Fibroblast of skin of right quadriceps (primary cell): ENCODE measurements around the gene INO80C.
"Not testable (repeated sequence)": the region's sequence is repeated elsewhere in the genome, so short reads cannot be mapped to it uniquely, and the experiment has no call there.

Experiments used
- DNase-seq: peaks from one replicate; pipeline ENCODE4 v3.0.0-alpha.2; 2013

Gene INO80C

DNA sequence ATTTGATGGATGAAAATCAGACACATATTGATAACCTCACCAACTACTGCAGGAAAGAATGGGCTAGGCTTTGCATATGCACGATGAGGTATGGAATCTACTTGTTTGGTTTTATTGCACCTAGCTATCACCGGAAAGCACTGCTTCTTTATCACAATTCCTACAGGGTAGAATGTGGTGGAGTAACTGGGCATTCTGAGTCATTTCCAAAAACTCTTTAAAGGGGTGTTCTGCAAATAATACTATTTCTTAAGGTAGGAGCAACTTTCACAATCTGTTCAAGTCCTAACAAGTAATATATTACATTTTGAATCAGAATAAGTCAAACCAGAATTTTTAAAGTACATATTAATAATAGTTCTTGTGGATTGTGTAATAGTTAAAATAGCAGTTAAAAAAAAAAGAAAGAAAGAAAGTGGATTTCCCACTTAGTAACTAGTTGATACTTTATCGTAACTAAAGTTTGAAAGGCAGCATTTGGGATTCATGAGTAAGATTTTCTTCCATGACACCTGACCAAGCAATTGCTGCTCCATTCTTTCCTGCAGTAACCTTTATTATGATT lies 40.5 kb downstream of the INO80C start:
- no peak for DNase-seq

DNA sequence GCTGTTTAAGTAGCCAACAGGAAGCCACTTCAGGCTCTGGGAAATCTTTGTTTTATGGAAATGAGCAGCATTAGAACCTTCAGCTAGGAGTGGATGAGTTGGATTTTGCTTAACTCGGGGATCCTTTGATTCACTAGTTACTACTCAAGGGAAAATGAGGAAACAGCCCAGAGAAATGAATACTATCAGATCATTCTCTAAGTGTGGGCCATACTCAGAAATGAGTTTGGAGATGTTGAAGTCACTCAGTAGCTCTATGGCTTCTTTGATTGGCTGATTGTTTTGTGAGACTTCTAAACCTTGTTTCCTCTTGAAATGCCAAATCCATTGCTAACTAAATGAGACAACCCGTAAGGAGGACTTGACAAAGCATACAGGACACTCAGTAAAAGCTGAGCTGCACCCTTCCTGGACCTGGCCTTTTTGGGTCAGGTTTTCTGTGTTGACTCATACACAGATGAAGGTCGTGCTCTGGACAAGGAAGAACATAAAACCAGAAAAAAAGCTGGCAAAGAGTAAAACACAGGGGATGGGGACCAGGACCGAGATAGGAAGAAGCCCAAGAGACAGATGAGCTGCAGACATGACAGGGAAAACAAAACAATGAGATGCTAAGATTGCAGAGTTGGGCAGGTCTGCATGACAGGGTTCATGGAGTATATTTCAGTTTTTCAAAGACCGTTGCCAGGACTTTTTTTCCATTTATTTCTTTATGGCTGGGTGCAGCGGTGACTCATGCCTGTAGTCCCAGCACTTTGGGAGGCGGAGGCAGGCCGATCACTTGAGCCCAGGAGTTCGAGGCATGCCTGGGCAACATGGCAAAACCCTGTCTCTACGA lies 41.6 kb downstream of the INO80C start:
- DNase-seq: no peak

DNA sequence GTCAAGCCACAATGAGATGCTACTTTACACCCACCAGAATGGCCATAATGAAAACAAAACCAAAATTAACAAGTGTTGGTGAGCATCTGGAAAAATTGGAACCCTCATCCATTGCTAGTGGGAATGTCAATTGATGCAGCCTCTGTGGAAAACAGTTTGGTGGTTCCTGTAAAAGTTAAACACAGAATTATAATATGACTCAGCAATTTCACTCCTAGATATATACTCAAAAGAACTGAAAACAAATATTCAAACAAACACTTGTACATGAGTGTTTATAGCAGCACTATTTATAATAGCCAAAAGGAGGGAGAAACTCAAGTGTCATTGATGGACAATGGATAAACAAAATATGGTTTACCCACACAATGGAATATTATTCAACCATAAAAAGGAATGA lies 43.0 kb downstream of the INO80C start:
- no peak for DNase-seq

DNA sequence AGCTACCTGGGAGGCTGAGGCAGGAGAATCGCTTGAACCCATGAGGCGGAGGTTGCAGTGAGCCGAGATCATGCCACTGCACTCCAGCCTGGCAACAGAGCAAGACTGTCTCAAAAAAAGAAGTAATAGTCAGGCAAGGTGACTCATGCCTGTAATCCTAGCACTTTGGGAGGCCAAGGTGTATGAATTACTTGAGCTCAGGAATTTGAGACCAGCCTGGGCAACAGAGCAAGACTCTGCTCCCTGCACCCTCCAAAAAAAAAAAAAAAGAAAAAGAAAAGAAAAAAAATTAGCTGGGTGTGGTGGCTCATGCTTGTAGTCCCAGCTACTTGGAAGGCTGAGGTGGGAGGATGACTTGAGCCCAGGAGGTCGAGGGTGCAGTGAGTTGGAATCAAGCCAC lies 44.7 kb downstream of the INO80C start:
- not testable (repeated sequence) for DNase-seq

DNA sequence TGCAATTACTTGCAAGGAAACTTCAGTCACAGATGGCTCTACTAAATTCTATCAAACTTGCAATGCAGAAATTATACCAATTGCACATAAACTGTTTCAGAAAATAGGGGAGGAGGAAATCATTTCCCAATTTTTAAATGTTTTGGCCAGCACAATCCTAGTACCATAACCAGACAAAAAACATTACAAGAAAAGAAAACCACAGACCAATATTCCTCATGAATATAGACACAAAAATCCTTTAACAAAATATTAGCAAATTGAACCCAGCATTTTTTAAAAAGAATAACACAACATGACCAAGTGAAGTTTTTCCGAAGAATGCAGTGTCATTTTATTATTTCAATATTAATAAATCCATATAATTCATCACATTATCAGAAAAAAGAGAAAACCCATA lies 45.8 kb downstream of the INO80C start:
- DNase-seq: no peak

DNA sequence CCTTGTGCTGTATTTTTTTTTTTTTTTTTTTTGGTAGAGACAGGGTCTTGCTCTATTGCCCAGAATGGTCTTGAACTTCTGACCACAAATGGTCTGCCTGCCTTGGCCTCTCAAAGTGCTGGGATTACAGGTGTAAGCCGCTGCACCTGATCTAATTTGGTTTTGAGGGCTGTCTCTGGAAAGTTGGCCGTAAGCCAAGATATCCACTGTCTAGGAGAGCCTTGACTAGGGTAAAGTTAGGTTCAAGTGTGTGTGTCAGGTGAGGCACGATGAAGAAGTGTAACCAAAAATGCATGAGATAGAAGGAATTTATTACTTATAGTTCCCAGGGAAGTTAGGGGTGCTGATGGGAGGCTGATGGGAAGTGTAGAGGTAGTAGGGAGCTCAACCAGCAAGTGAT lies 46.7 kb downstream of the INO80C start:
- DNase-seq: no peak

DNA sequence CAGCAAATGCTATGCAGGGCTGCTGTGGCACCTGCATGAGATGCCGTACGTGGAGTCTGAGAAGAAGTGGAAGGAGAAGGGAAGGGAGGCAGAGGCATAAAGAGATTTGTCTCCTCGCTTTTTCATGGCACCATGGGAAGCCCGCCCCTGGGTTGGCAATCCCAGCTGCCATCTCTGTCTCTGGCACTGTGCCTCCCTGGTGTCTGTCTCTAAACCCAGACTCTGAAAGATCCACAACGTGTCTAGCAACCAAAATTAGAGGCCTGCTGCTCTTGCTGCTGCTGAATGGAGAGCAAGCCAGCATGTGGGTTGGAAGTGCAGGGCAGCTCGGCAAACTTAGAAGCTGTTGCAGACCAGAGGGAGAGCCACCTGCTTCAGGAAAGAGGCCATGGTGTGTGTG lies 53.1 kb downstream of the INO80C start:
- DNase-seq: no peak

DNA sequence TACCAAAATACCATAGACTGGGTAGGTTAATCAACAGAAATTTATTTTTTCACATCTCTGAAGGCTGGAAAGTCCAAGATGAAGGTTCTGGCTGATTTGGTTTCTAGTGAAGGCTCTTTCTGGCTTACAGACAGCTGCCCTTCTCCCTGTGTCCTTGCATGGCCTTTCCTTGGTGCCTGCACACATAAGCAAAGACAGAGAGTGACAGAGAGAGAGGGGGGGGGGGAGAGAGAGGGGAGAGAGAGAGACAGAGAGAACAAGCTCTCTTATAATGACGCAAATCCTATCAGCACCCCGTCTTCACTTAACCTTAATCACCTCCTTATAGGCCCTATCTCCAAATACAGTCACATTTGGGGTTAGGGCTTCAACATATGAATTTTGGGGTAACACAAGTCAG lies 53.9 kb downstream of the INO80C start:
- no peak for DNase-seq

DNA sequence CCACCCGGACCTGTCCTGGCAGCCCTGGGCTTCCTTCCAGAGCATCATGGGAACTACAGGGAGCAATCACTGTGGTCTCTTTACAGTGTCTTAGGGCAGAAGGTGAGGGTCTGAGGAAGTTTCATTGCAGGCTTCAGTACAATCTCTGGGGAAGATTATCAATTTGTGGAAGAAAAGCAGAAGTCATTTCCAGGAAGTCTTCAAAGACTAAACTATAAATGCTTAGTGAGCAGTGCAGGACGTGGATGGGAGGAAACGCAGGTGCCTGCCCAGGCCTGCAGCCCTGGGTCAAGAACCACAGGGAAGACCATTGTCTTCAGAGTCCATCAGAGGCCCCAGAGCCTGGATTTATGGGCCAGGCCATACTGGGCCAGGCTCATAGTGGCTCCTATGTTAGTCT lies 54.3 kb downstream of the INO80C start:
- no peak for DNase-seq

DNA sequence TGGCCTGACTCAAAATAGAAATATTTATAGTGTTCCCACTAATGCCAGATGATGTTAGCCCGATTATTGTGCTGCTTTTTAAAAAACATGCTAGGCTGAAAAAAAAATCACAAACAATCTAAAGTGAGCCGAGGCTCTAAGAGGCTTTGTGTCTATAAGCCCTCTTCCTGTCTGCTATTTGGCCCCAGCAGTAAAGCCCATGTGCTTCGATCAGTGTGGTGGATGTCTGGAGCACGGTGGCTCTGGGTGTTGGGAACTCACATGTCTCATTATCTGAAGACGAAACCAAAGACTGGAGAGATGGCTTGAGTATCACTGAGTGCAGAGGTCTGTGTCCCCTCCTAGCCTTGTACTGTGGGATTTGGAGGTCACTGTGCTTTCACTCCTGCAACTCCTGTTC lies 55.1 kb downstream of the INO80C start:
- no peak for DNase-seq

DNA sequence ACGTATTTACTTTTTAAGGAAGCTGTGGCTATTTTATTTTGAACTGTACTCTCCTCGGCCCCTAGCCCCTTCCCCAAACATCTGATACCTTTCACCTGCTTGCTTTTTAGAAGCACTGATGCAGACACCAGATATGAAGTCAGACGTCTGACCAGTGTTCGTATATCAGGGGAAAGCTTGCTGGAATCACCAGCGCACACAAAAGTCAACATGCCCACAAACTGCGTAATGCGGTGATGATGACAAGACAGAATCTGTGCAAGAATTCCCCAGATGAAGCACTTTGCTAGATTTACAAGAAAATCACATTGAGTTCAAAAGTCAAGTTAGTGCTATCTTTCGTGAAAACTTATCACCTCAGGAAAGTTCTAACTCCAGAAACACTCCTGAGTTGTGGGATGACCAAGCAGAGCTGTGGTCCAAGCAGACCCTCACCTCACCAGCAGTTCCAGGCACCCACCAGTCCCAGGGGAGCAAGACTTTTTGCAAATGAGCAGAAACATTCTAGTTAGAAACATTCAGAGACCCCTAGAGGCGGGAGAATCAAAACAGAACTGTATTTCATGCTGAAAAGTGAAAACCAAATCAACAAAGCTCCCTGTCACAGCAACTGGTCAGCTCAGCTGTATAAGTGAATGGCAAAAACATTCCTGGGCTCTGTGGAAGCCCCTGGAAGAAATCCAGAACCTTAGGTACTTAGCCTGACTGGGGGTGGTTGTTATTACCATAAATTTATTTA lies 55.7 kb downstream of the INO80C start:
- DNase-seq: no peak

DNA sequence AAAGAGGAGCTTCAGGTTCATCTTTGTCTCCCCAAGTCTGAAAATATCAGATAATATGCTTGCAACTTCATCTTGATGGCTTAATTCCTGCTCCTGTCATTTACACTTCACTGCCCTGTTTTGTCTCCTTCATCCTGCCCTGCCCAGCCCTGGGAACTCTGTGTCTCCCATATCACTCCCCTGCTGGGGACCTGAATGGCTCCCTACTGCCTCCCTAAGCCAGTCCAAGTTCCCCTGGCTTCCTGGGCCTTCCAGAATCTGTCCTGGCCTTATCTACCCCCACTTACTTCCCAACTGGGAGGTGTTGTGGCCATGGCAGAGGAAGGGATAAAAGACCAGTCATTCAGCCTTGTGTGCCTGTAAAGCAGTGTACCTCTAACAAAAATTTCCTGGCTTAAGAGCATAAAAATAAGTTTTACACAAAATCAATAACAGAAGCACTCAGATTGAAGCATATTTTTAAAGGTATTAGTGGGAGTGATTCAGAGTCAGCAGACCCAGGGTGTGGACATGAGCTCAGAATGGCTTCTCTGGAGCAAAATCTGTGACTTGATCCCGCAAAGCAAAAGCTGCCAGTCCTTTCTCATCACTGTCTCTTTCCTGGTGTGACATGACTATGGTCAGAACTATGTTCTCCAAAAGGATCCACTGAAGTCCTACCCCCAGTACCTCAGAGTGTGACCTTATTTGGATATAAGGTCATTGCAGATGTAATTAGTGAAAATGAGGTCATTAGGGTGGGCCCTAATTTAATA lies 59.1 kb downstream of the INO80C start:
- no peak for DNase-seq

DNA sequence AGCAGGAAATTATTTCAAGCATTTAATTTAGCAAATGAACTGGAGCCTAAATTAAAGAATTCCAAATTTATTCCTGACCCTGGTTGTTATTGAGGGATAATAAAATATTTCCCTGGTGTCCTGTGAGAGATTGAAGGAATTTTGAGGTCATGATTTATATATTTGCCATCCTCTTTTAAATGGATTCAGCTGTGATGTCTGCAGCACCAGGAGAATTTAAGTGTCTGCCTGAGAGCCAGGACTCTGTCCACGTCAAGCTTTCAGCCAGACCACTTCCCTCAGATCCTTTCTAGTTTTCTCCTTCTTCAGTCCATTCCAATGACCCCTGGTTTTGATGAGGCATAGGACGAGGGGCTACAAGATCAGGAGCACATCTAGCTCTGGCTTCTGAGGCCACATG lies 59.9 kb downstream of the INO80C start:
- no peak for DNase-seq

DNA sequence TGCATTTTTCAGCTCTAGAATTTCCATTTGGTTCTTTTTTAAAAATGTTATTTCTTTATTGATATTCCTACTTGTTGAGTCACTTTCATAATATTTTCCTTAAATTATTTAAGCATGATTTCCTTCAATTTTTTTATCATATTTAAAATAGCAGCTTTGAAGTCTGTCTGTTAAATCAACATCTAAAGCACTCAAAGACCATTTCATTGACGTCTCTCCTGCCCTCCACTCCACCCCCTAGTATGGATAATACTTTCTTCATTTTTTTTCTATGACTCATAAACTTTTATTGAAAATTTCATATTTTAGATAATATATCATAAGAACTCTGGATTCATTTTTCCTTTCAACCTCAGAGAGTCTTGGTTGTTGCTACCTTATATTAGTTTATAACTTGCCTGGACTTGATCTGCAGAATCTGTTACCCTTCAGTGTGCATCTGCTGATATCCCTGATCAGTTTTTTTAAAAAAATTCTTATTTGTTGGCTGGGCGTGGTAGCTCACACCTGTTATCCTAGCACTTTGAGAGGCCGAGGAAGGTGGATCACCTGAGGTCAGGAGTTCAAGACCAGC lies 61.6 kb downstream of the INO80C start:
- peak; percentile 58 for DNase-seq

DNA sequence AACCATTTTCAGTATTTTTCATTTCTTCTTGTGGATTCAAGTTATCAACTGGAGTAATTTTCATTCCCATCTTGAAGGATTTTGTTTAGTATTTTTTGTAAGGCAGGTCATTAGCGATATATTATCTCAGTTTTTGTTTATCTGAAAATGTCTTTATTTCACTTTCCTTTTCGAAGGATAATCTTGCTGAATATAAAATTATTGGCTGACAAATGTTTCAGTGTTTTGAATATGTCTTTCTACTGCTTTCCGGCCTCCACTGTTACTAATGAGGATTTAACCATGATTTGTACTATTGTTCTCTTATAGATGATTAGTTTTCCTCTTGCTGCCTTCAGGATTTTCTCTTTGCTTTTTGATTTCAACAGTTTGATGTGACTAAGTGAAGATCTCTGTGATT lies 62.4 kb downstream of the INO80C start:
- no peak for DNase-seq

DNA sequence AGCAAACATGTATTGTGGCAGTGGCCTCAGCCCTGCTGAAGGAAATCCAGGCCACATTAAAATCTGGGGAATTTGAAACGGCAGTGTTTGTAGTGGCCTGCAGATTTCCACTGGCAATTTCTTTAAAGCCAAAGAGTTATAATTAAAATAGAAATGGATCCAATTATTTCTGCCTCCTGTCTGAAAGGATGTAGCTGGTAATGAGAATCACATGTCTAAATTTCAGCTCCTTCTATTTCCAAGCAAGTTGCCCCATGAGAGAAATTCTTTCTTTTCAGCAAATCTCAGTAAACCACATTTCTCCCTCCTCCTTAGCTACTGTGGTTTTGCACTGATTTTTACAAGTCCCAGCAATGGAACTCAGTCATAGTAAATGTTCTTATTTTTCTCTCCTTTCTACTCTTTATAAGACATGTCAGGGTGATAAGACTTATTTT lies 65.2 kb downstream of the INO80C start:
- DNase-seq: peak; percentile 60

DNA sequence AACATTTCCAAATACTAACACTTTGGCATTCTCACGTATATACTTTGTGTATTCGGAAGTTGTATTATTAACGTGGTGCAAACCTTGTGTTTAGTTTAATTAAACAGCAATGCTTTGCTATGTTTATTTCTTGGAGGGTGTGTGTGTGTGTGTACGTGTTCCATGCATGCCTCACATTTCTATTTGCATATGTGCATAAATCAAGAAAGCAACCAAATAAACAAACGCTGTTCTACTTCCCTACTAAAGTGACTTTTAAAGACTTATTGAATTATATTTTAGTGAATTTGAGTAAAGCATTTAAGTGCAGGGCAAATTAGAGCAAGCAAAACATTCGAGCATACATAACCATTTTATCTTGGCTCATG lies 66.4 kb downstream of the INO80C start:
- DNase-seq: no peak

DNA sequence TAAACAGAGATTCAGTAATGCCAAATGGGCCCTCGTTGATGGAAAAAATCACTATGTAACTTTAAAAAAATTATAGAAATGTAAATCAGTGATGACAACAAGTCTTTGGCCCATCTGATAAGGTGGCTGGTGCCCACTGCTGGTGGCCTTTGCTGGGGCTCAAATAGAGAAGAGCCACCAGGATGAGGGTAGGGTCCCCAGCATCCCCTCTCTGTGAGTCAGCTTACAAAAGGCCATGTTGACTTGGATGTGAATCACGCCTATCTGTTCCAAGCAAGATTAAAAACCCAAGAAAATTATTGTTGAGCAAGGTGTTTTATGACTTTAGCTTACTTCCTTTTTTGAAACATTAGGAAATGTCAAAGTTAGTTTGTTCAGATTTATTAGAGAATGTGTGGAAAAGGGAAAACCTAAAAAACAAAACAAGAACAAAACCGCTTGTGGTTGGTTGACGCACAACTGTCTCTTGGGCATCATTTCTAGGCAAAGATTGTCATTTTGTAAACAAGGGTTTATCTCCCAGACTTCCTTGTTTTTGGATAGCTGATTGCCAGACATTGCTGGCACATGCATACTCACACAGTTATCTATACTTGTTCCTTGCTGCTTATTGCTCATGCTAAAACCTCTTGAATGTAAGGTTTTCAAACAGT lies 66.9 kb downstream of the INO80C start:
- no peak for DNase-seq

DNA sequence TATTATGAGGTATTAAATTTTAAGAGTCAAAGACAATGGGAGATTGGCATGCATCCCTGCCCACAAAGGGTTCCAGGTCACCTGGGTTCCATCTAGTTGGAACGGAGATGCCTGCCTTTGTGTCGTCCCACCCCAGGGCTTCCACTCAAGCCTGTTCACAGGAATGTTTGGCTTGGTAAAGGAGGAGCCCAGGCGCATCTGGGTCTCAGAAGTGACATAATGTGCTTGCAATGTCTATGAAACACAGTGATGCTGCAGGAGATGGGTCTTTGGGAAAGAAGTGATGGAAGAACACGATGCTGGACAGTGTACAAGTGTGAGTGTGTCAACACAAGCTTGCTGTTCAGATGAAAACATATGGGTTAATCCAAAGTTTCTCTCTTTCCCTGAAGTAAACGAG lies 71.0 kb downstream of the INO80C start:
- DNase-seq: no peak

DNA sequence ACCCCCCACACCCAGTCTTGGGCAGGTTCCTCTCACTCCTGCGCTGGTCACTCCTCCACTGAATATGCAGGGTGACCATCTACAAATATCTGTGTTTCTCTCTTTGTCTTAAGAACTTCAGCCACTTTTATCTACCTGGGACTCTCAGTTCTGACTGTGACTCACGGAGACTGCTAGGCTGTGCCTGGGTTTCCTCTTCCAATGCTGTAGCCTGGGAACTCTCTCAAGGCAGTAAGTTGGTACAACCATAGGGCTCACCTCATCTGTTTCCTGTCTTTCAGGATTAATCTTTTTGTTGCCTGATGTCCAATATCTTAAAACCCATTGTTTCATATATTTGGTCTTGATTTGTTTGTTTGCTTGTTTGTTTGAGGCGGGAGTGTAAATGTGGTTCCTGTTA lies 73.4 kb downstream of the INO80C start:
- no peak for DNase-seq

DNA sequence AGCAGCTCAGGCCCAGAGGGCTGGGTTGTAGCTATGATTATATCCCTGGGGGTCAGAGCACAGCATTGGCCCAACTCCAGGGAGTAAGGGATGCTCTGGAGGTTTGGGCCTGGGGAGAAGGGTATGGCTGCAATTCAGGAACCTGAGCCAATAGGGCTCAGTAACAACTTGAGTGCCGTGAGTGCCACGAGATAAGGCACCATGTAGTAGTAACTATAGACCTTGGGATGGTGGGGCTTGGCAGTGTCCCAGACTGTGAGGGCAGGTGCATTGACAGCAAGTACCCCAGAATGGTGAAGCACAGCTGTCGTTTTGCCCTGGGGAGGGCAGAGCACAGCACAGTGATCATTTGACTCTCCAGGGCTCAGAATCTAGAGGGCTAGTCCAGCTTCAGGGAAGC lies 75.5 kb downstream of the INO80C start:
- DNase-seq: no peak

DNA sequence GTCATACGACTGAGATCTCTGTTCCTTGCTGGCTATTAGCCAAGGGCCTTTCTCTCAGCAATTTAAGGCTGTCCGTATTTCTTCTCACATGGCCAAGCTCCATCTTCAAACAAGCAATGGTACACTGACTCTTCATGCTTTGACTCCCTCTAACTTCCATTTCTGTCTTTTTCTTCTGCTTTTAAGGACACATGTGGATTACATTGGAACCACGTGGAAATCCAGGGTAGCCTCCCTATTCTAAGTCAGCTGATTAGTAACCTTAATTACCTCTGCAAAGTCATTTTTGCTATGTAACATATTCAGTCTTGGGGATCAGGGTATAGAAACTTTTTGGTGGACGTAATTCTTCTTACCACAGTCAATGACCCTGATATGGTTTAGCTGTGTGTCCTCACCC lies 79.2 kb downstream of the INO80C start:
- DNase-seq: no peak
